GM12874 (cell line): ENCODE results near the gene ZNF10.

Experiments used
- TF ChIP-seq, protein P1 (sequence below): IDR thresholded peaks from 2 replicates; pipeline ENCODE4 v1.5.1; 2011; ENCODE audit warnings: low read depth, mild to moderate bottlenecking, control low read depth, low read length, moderate library complexity; ENCODE audit not compliant: insufficient read depth

ZNF10 gene

GRCh38 chr12:133202493-133203343, 72.3 kb downstream of the ZNF10 start:
- TF ChIP-seq, protein P1, sequence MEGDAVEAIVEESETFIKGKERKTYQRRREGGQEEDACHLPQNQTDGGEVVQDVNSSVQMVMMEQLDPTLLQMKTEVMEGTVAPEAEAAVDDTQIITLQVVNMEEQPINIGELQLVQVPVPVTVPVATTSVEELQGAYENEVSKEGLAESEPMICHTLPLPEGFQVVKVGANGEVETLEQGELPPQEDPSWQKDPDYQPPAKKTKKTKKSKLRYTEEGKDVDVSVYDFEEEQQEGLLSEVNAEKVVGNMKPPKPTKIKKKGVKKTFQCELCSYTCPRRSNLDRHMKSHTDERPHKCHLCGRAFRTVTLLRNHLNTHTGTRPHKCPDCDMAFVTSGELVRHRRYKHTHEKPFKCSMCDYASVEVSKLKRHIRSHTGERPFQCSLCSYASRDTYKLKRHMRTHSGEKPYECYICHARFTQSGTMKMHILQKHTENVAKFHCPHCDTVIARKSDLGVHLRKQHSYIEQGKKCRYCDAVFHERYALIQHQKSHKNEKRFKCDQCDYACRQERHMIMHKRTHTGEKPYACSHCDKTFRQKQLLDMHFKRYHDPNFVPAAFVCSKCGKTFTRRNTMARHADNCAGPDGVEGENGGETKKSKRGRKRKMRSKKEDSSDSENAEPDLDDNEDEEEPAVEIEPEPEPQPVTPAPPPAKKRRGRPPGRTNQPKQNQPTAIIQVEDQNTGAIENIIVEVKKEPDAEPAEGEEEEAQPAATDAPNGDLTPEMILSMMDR = no peak

DNA sequence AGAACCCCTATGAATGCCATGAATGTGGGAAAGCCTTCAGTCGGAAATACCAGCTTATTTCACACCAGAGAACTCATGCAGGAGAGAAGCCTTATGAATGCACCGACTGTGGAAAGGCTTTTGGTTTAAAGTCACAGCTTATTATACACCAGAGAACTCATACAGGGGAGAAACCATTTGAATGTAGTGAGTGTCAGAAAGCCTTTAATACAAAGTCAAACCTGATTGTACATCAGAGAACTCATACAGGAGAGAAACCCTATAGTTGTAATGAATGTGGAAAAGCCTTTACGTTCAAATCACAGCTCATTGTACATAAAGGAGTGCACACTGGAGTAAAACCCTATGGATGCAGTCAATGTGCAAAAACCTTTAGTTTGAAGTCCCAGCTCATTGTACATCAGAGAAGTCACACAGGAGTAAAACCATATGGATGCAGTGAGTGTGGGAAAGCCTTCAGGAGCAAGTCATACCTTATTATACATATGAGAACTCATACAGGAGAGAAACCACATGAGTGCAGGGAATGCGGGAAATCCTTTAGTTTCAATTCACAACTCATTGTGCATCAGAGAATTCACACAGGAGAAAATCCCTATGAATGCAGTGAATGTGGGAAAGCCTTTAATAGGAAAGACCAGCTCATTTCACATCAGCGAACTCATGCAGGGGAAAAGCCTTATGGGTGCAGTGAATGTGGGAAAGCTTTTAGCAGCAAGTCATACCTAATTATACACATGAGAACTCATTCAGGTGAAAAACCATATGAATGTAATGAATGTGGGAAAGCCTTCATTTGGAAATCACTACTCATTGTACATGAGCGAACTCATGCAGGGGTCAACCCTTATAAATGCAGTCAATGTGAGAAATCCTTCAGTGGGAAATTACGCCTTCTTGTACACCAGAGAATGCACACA, 73.2 kb downstream of the ZNF10 start:
- TF ChIP-seq, protein P1 = no peak

DNA sequence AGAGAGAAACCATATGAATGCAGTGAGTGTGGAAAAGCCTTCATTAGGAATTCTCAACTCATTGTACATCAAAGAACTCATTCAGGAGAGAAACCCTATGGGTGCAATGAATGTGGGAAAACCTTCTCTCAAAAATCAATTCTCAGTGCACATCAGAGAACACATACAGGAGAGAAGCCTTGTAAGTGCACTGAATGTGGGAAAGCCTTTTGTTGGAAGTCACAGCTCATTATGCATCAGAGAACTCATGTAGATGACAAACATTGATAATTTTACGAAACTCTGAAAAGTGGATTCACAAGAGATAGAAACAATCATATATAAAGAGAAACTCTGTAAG, 73.8 kb downstream of the ZNF10 start:
- TF ChIP-seq, protein P1 = no peak

- TF ChIP-seq, protein P1 = no peak
These were observed 76.0 kb downstream of the ZNF10 start for GRCh38 chr12:133206390-133206789.
